Measurements from ENCODE around the gene COL10A1.

GRCh38 chr6:116094041-116094440 lies 31.9 kb downstream of the COL10A1 start:
- no peak for TF ChIP-seq CTCF (IDR thresholded peaks at IDR 0.05)
- no peak for TF ChIP-seq POLR2A (IDR thresholded peaks at IDR 0.05)
- TF ChIP-seq POLR2AphosphoS5 (IDR thresholded peaks at IDR 0.05): no peak

Measured in gastroesophageal sphincter (tissue), 3 donors.